Peyer's patch (tissue), 4 donors: ENCODE results near the gene LYZL1.

Source experiments
- POLR2A ChIP-seq, 2 donors: fragments of 450-650 bp; IDR thresholded peaks; one replicate each; pipeline ENCODE4 v1.5.1; 2017; ENCODE audit warnings: antibody characterized with exemption in 2 of 2, mild to moderate bottlenecking in 2 of 2, moderate library complexity in 2 of 2
- TF ChIP-seq, protein P1 (sequence below), 6 experiments: fragments of 450-650 bp in 4 of 6; fragments of 200-600 bp in 2 of 6; sonication (generic) in 1 of 6; IDR thresholded peaks; one replicate each; pipeline ENCODE4 v1.5.1; 2017 to 2019; ENCODE audit warnings: antibody characterized with exemption in 6 of 6, mild to moderate bottlenecking in 3 of 6, moderate library complexity in 1 of 6

- TF ChIP-seq, protein P1, sequence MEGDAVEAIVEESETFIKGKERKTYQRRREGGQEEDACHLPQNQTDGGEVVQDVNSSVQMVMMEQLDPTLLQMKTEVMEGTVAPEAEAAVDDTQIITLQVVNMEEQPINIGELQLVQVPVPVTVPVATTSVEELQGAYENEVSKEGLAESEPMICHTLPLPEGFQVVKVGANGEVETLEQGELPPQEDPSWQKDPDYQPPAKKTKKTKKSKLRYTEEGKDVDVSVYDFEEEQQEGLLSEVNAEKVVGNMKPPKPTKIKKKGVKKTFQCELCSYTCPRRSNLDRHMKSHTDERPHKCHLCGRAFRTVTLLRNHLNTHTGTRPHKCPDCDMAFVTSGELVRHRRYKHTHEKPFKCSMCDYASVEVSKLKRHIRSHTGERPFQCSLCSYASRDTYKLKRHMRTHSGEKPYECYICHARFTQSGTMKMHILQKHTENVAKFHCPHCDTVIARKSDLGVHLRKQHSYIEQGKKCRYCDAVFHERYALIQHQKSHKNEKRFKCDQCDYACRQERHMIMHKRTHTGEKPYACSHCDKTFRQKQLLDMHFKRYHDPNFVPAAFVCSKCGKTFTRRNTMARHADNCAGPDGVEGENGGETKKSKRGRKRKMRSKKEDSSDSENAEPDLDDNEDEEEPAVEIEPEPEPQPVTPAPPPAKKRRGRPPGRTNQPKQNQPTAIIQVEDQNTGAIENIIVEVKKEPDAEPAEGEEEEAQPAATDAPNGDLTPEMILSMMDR (IDR thresholded peaks at IDR 0.05) = no peak
- TF ChIP-seq POLR2A (IDR thresholded peaks at IDR 0.05) = no peak
These were observed 1.2 kb upstream of the LYZL1 start for GRCh38 chr10:29287635-29288034.
